H1 (cell line): Measurements from ENCODE around the gene POPDC3. TPM values are rescaled to one million over a fixed set of nuclear protein-coding genes. Genes with fewer than 3 reads are reported as not detected.

ENCODE experiments used
- RBBP5 ChIP-seq: IDR thresholded peaks from 2 replicates; pipeline ENCODE4 v1.7.1; 2012; ENCODE audit warnings: low read depth, mild to moderate bottlenecking, inconsistent platforms, low read length, moderate library complexity, borderline replicate concordance
- SP4 ChIP-seq: IDR thresholded peaks from 2 replicates; pipeline ENCODE4 v1.6.1; 2012; ENCODE audit warnings: low read length, inconsistent platforms
- polyA plus RNA-seq, 7 experiments: library from polyadenylated mRNA; depleted of rRNA in 3 of 7; stranded (reverse) in 5 of 7; unstranded in 2 of 7; fragments of >200 nt in 5 of 7; fragments of 200-250 nt in 2 of 7; gene quantifications; 1 replicate in 5 of 7; 2 replicates in 1 of 7; 4 replicates in 1 of 7; pipeline versions ENCODE4 v1.2.1 to v1.2.3, GENCODE V29; 2011 to 2013; ENCODE audit warnings: missing spikeins in 2 of 7, mixed read lengths in 2 of 7
- total RNA-seq: library from RNA; stranded (reverse); fragmentation: NEBNext Ultra II Directional; extraction: Animal tissue kit (Norgen Biotek cat#: 25700); gene quantifications from 2 replicates; pipeline ENCODE4 v1.2.1, GENCODE V29; 2021

The POPDC3 gene
- total and polyA plus RNA-seq, 2 of the 8 experiments (the other 6 are each of a cell fraction or from before 2014, with no cell fraction given) = 3.7 to 6.5 TPM

- TF ChIP-seq RBBP5 (no peak), SP4 (no peak)
- TF ChIP-seq, all 59 proteins: peak for 0
Measured at GRCh38 chr6:105178636-105179035, 1.2 kb downstream of the POPDC3 start (continued).
